Uterus (tissue), 2 donors: Measurements from ENCODE around the gene SLC2A9.

Source experiments
- POLR2A ChIP-seq, 2 donors: fragments of 450-650 bp; IDR thresholded peaks; one replicate each; pipeline ENCODE4 v1.6.1; 2016; ENCODE audit warnings: antibody characterized with exemption in 2 of 2, mild to moderate bottlenecking in 1 of 2, moderate library complexity in 1 of 2
- TF ChIP-seq, protein P1 (sequence below), 4 experiments: fragments of 200-600 bp in 2 of 4; fragments of 450-650 bp in 2 of 4; sonication (generic) in 2 of 4; IDR thresholded peaks; one replicate each; pipeline ENCODE4 v1.5.1; 2016 to 2019; ENCODE audit warnings: antibody characterized with exemption in 4 of 4, mild to moderate bottlenecking in 2 of 4, moderate library complexity in 1 of 4

DNA sequence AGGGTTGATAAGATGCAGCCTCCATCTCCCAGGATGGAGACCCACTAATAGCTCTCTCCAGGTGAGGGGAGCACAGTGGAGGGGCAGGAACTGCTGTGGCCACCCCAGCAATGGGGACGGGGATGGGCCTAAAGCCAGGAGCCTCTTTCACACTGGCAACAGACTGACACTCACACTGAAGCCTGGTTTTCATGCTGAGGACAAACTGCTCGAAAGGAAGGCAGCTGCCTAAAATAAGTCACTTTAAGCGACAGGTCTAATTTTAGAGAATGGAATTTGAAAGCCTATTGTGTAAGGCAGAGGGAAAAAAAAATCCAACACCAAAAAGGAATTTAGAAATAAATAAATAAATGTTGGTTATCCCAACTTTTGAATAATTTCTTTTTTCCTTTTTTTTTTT, 104.4 kb downstream of the SLC2A9 start:
- TF ChIP-seq, protein P1, sequence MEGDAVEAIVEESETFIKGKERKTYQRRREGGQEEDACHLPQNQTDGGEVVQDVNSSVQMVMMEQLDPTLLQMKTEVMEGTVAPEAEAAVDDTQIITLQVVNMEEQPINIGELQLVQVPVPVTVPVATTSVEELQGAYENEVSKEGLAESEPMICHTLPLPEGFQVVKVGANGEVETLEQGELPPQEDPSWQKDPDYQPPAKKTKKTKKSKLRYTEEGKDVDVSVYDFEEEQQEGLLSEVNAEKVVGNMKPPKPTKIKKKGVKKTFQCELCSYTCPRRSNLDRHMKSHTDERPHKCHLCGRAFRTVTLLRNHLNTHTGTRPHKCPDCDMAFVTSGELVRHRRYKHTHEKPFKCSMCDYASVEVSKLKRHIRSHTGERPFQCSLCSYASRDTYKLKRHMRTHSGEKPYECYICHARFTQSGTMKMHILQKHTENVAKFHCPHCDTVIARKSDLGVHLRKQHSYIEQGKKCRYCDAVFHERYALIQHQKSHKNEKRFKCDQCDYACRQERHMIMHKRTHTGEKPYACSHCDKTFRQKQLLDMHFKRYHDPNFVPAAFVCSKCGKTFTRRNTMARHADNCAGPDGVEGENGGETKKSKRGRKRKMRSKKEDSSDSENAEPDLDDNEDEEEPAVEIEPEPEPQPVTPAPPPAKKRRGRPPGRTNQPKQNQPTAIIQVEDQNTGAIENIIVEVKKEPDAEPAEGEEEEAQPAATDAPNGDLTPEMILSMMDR (IDR thresholded peaks at IDR 0.05), result no peak
- no peak for TF ChIP-seq POLR2A (IDR thresholded peaks at IDR 0.05)
